ENCODE results near the gene ALG13. TPM values are rescaled to one million over a fixed set of nuclear protein-coding genes. Genes with fewer than 3 reads are reported as not detected.

The ALG13 gene
- total and polyA plus RNA-seq, 10 of the 15 experiments (the other 5 are each of a cell fraction or from before 2014, with no cell fraction given): 30.5 to 119 (median 51.1) TPM

GRCh38 chrX:111719426-111720210 lies 38.6 kb downstream of the ALG13 start (continued):
- TF ChIP-seq, protein P1, sequence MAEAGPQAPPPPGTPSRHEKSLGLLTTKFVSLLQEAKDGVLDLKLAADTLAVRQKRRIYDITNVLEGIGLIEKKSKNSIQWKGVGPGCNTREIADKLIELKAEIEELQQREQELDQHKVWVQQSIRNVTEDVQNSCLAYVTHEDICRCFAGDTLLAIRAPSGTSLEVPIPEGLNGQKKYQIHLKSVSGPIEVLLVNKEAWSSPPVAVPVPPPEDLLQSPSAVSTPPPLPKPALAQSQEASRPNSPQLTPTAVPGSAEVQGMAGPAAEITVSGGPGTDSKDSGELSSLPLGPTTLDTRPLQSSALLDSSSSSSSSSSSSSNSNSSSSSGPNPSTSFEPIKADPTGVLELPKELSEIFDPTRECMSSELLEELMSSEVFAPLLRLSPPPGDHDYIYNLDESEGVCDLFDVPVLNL (IDR thresholded peaks at IDR 0.05; ENCODE audit: low read depth, low read length): no peak
- TF ChIP-seq BRCA1 (IDR thresholded peaks at IDR 0.05; ENCODE audit: low read depth, low read length): no peak
- TF ChIP-seq SUZ12 (IDR thresholded peaks at IDR 0.05; ENCODE audit: unreplicated experiment): no peak
- no peak for TF ChIP-seq IKZF2 (IDR thresholded peaks at IDR 0.05)
- TF ChIP-seq, protein P2, sequence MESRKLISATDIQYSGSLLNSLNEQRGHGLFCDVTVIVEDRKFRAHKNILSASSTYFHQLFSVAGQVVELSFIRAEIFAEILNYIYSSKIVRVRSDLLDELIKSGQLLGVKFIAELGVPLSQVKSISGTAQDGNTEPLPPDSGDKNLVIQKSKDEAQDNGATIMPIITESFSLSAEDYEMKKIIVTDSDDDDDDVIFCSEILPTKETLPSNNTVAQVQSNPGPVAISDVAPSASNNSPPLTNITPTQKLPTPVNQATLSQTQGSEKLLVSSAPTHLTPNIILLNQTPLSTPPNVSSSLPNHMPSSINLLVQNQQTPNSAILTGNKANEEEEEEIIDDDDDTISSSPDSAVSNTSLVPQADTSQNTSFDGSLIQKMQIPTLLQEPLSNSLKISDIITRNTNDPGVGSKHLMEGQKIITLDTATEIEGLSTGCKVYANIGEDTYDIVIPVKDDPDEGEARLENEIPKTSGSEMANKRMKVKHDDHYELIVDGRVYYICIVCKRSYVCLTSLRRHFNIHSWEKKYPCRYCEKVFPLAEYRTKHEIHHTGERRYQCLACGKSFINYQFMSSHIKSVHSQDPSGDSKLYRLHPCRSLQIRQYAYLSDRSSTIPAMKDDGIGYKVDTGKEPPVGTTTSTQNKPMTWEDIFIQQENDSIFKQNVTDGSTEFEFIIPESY (IDR thresholded peaks at IDR 0.05): no peak
- TF ChIP-seq RAD21 (IDR thresholded peaks at IDR 0.05; ENCODE audit: insufficient read depth, low read depth, low read length): peak; percentile 38
- no peak for TF ChIP-seq SMARCA5 (IDR thresholded peaks at IDR 0.05)
- TF ChIP-seq ZNF384 (IDR thresholded peaks at IDR 0.05; ENCODE audit: borderline replicate concordance, low read depth, low read length): no peak
- TF ChIP-seq USF1 (IDR thresholded peaks at IDR 0.05; ENCODE audit: borderline replicate concordance, extremely low read length, insufficient read depth, low read depth, low read length): no peak
- no peak for TF ChIP-seq HCFC1 (IDR thresholded peaks at IDR 0.05; ENCODE audit: low read length)
- TF ChIP-seq TCF3 (IDR thresholded peaks at IDR 0.05; ENCODE audit: borderline replicate concordance, insufficient read depth, low read depth, low read length): no peak
- TF ChIP-seq ZBTB40 (IDR thresholded peaks at IDR 0.05; ENCODE audit: borderline replicate concordance): no peak
- TF ChIP-seq TCF12 (IDR thresholded peaks at IDR 0.05; ENCODE audit: low read depth, low read length): no peak
- TF ChIP-seq CTCF (IDR thresholded peaks at IDR 0.05 in 2 of 3, conservative IDR thresholded peaks at IDR 0.05 in 1 of 3; ENCODE audit: control insufficient read depth in 2 of 3, extremely low read depth in 1 of 3, insufficient read depth in 1 of 3, low read depth in 3 of 3, low read length in 3 of 3): peak; percentile 20 to 43 (median 25); a peak in 2 of 6 replicates
- TF ChIP-seq SMC3 (IDR thresholded peaks at IDR 0.05; ENCODE audit: borderline replicate concordance, low read length): peak; percentile 20; the same call in 1 of the 2 replicates
- TF ChIP-seq BMI1 (IDR thresholded peaks at IDR 0.05; ENCODE audit: borderline replicate concordance): no peak
- TF ChIP-seq TCF7 (IDR thresholded peaks at IDR 0.05; ENCODE audit: borderline replicate concordance): no peak
